HUES48 (cell line): ENCODE data around the gene ZNF100.
A peak's percentile ranks its signal among the peaks of the same experiment; 100 is the strongest.
"Not testable (repeated sequence)": the region's sequence is repeated elsewhere in the genome, so short reads cannot be mapped to it uniquely, and the experiment has no call there.

Source experiments
- H3K27ac ChIP-seq: one replicate; pipeline ENCODE4 v1.7.0; 2013; ENCODE audit warnings: low read depth, low read length, inconsistent platforms
- H3K27me3 ChIP-seq: 2 replicates; pipeline ENCODE4 v1.6.1; 2013; ENCODE audit warnings: mild to moderate bottlenecking, low read length; ENCODE audit not compliant: control insufficient read depth, insufficient read depth
- H3K36me3 ChIP-seq: 2 replicates; pipeline ENCODE4 v1.6.1; 2013; ENCODE audit warnings: low read length; ENCODE audit not compliant: control insufficient read depth, insufficient read depth
- H3K4me1 ChIP-seq: 2 replicates; pipeline ENCODE4 v1.6.1; 2013; ENCODE audit warnings: mild to moderate bottlenecking, low read length; ENCODE audit not compliant: control insufficient read depth, insufficient read depth
- H3K4me3 ChIP-seq: 2 replicates; pipeline ENCODE4 v1.5.1; 2013; ENCODE audit warnings: mild to moderate bottlenecking, low read depth, low read length
- H3K9ac ChIP-seq: 2 replicates; pipeline ENCODE4 v1.6.1; 2013; ENCODE audit warnings: mild to moderate bottlenecking, low read depth, low read length, moderate library complexity
- H3K9me3 ChIP-seq: 2 replicates; pipeline ENCODE4 v1.6.1; 2013; ENCODE audit warnings: low read length; ENCODE audit not compliant: control insufficient read depth, insufficient read depth

Gene ZNF100

DNA sequence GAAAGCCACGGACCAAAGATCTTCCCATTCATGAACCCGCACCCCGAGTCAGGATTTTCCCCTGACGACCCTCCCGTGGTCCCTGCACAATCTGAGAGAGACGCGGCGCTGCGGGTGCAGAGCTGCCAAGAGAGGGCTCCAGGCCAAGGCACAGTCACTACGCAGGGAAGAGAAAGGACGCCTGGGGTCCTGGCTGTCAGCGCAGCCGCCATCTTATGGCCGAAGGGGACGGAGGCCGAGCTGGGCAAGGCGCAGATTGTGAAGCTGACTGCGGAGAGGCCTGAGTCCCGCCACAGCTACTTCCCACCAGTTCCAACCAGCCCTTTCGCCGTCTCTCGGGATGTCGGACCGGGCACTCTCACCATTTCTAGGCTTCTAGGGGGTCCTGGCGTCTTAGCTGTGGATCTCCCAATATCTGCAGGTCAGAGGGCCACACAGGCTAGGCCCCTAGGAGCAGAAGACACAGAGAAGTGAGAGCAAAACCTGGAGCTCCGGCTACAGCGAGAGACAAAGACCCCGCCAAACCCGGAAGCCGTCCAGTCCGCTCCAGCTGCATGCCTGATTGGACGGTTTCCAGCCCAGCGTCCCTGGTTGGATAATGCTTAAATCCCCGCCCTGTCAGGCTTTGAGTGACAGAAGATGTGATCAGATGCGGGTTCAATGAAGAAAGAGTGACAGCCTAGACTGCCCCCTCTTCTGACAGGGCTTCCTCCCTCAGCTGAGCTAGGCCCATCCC lies at the start of gene ZNF100:
Gene ZNF100 (minus strand): TSS at position 515 of the 736 bp plus-strand sequence. CDS start 150 bp downstream, at position 365.
- Histone ChIP-seq H3K9me3 (no peaks in the 10 kb centered on the region; the same call in 1 of the 2 replicates), H3K4me3 (peak within 1 kb of the TSS; percentile 96), H3K4me1 (no peaks in the 10 kb centered on the region), H3K9ac (peak within 1 kb of the TSS; percentile 95), H3K27ac (peak within 1 kb of the TSS; percentile 92), H3K27me3 (no peaks in the 10 kb centered on the region), H3K36me3 (peaks cover 35% of the 10 kb centered on the region)

- no peaks in the 10 kb centered on the region for H3K27me3 ChIP-seq
- no peaks in the 10 kb centered on the region for H3K4me1 ChIP-seq
- peaks cover 79% of the 10 kb centered on the region for H3K9me3 ChIP-seq
- no peak overlapping the region for H3K4me3 ChIP-seq
- no peak overlapping the region for H3K27ac ChIP-seq
- H3K36me3 ChIP-seq = peaks cover 90% of the 10 kb centered on the region
- no peak overlapping the region for H3K9ac ChIP-seq
Observed at GRCh38 chr19:21812448-21812847, 45.1 kb upstream of the ZNF100 start.

GRCh38 chr19:21808400-21809000 lies 41.1 kb upstream of the ZNF100 start:
- H3K9ac ChIP-seq, H3K4me3 ChIP-seq, H3K27me3 ChIP-seq, H3K27ac ChIP-seq, H3K4me1 ChIP-seq: not testable (repeated sequence)
- Histone ChIP-seq H3K9me3 (peaks cover 77% of the 10 kb centered on the region), H3K36me3 (peaks cover 59% of the 10 kb centered on the region)

- Histone ChIP-seq H3K4me3 (no peak overlapping the region), H3K27me3 (no peaks in the 10 kb centered on the region), H3K4me1 (no peaks in the 10 kb centered on the region), H3K9me3 (peaks cover 50% of the 10 kb centered on the region), H3K36me3 (no peaks in the 10 kb centered on the region), H3K27ac (no peak overlapping the region), H3K9ac (no peak overlapping the region)
Observed at GRCh38 chr19:21789466-21790085, 22.2 kb upstream of the ZNF100 start.

DNA sequence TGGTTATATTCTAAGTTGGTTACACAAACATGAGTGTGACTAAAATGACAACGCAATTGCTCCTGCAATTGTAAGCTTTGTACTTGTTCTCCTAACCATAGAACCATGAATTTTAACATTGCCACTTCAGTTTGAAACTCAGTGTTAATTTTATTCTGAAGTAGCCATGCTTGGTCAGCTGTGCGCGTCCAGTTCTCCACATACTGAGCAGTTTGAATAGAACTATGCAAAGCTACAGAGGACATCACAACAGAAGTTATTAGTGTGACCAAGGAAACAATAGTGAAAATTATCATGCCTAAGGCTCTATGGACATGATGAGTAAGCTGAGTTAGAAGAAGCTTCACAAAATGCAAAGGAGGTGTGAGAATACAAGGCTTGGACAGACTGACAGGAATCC lies 19.6 kb upstream of the ZNF100 start:
- H3K9ac ChIP-seq = no peak overlapping the region
- H3K9me3 ChIP-seq = peaks cover 53% of the 10 kb centered on the region
- no peaks in the 10 kb centered on the region for H3K27me3 ChIP-seq
- H3K4me1 ChIP-seq = no peaks in the 10 kb centered on the region
- no peak overlapping the region for H3K27ac ChIP-seq
- no peaks in the 10 kb centered on the region for H3K36me3 ChIP-seq
- H3K4me3 ChIP-seq = no peak overlapping the region

- H3K9me3 ChIP-seq = peaks cover 28% of the 10 kb centered on the region
- H3K4me3 ChIP-seq, H3K27me3 ChIP-seq, H3K27ac ChIP-seq, H3K9ac ChIP-seq, H3K36me3 ChIP-seq, H3K4me1 ChIP-seq: not testable (repeated sequence)
Observed at GRCh38 chr19:21775792-21776191, 8.4 kb upstream of the ZNF100 start.

DNA sequence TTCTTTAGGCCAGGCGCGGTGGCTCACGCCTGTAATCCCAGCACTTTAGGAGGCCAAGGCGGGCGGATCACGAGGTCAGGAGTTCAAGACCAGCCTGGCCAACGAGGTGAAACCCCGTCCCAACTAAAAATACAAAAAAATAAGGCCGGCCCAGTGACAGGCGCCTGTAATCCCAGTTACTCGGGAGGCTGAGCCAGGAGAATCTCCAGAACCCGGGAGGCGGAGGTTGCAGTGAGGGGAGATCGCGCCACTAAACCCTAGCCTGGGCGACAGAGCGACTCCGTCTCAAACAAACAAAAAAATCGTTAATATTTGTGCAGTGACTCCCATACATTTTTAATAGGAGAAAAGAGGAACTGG lies 694 bp downstream of the ZNF100 start:
- Histone ChIP-seq H3K9ac (peak overlapping the region; percentile 95), H3K27ac (peak overlapping the region; percentile 92), H3K4me3 (peak overlapping the region; percentile 96), H3K36me3 (peaks cover 40% of the 10 kb centered on the region)
- H3K27me3 ChIP-seq, H3K9me3 ChIP-seq, H3K4me1 ChIP-seq: not testable (repeated sequence)

DNA sequence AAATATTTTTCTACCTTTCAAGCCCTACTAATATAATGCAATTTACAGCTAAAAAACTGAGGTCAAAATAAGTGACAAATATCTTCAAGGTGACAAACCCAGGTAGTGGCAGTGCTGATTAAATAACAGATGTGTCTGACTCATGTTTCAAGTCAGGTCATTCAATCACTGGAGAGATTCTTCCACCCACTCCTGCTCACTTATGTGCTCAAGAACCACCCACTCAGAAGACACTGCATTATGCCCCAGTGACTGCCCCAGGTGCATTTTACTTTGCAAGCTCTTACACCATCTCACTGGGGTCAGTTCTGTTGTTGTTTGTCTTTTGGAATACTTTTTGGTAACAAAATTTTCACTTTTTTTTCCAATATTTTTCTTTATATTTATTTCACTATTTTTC lies 2.2 kb downstream of the ZNF100 start:
- H3K4me1 ChIP-seq = no peaks in the 10 kb centered on the region
- H3K36me3 ChIP-seq = peaks cover 54% of the 10 kb centered on the region
- H3K27ac ChIP-seq = no peak overlapping the region
- peak overlapping the region; percentile 96; the same call in 1 of the 2 replicates for H3K4me3 ChIP-seq
- no peaks in the 10 kb centered on the region; the same call in none of the 2 replicates for H3K9me3 ChIP-seq
- no peaks in the 10 kb centered on the region for H3K27me3 ChIP-seq
- H3K9ac ChIP-seq = no peak overlapping the region

GRCh38 chr19:21761547-21761946 lies 5.8 kb downstream of the ZNF100 start:
- not testable (repeated sequence) for H3K27me3 ChIP-seq, H3K4me3 ChIP-seq, H3K4me1 ChIP-seq, H3K9me3 ChIP-seq, H3K27ac ChIP-seq, H3K9ac ChIP-seq
- peaks cover 84% of the 10 kb centered on the region for H3K36me3 ChIP-seq

GRCh38 chr19:21758296-21758695 lies 9.1 kb downstream of the ZNF100 start:
- H3K4me1 ChIP-seq = no peaks in the 10 kb centered on the region

DNA sequence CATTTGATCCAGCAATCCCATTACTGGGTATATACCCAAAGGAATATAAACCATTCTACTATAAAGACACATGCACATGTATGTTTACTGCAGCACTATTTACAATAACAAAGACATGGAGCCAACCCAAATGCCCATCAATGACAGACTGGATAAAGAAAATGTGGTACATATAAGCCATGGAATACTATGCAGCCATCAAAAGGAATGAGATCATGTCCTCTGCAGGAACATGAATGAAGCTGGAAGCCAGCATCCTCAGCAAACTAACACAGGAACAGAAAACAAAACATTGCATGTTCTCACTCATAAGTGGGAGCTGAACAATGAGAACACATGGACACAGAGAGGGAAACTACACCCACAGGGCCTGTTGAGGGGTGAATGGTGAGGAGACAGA lies 11.8 kb downstream of the ZNF100 start:
- peaks cover 62% of the 10 kb centered on the region for H3K36me3 ChIP-seq
- H3K27ac ChIP-seq, H3K9me3 ChIP-seq, H3K27me3 ChIP-seq, H3K4me1 ChIP-seq, H3K4me3 ChIP-seq, H3K9ac ChIP-seq: not testable (repeated sequence)

More at GRCh38 chr19:21758296-21758695, 9.1 kb downstream of the ZNF100 start:
- no peak overlapping the region for H3K27ac ChIP-seq
- H3K9me3 ChIP-seq = peaks cover 3% of the 10 kb centered on the region; the same call in 1 of the 2 replicates
- no peak overlapping the region for H3K9ac ChIP-seq
- peaks cover 62% of the 10 kb centered on the region for H3K36me3 ChIP-seq
- H3K27me3 ChIP-seq = no peaks in the 10 kb centered on the region
- no peak overlapping the region for H3K4me3 ChIP-seq
